Activated CD4-positive, alpha-beta T cell treated with anti-CD3 and anti-CD28 coated beads, Interleukin-2, amount 10 ng/mL, durations not matched to agents 7 days and 5 days (primary cell): Measurements from ENCODE around the gene DICER1. TPM values are rescaled to one million over a fixed set of nuclear protein-coding genes. Genes with fewer than 3 reads are reported as not detected.

Source experiments
- CTCF ChIA-PET: fragments of 350-600 bp; sonication (Branson Sonifier 250); formaldehyde crosslinking; loops from one replicate; lab custom pipeline; 2021; ENCODE audit warnings: antibody characterized with exemption; lab: Charles Lee
- POLR2A ChIA-PET: fragments of 350-600 bp; sonication (Branson Sonifier 250); formaldehyde crosslinking; loops from one replicate; lab custom pipeline; 2021; ENCODE audit warnings: antibody characterized with exemption; lab: Charles Lee
- DNase-seq: peaks from one replicate; pipeline ENCODE4 v3.0.0-alpha.2; 2020
- H3K27ac Mint-ChIP-seq: one replicate; pipeline ENCODE4 v1.8.0; 2021; ENCODE audit warnings: mild to moderate bottlenecking, moderate library complexity, mixed read lengths
- H3K27me3 Mint-ChIP-seq: one replicate; pipeline ENCODE4 v1.8.0; 2021; ENCODE audit warnings: mixed read lengths
- H3K36me3 Mint-ChIP-seq: one replicate; pipeline ENCODE4 v1.8.0; 2021; ENCODE audit warnings: low read depth, mixed read lengths
- H3K4me1 Mint-ChIP-seq: one replicate; pipeline ENCODE4 v1.8.0; 2021; ENCODE audit warnings: mixed read lengths
- H3K4me3 Mint-ChIP-seq: one replicate; pipeline ENCODE4 v1.8.0; 2021; ENCODE audit warnings: mild to moderate bottlenecking, moderate library complexity, mixed read lengths
- H3K9me3 Mint-ChIP-seq: one replicate; pipeline ENCODE4 v1.8.0; 2021; ENCODE audit warnings: mixed read lengths
- total RNA-seq, 2 experiments: library from RNA; stranded (reverse); gene quantifications; one replicate each; pipeline ENCODE4 v1.2.3, GENCODE V29; 2021

DICER1 gene
- total RNA-seq, 2 experiments from 2014 or later = 54.4 to 63.6 TPM

- H3K27me3 Mint-ChIP-seq = no peaks in the 10 kb centered on the region
- no peaks in the 10 kb centered on the region for H3K9me3 Mint-ChIP-seq
- H3K36me3 Mint-ChIP-seq = no peaks in the 10 kb centered on the region
- H3K4me1 Mint-ChIP-seq = no peaks in the 10 kb centered on the region
- DNase-seq = no peak
- no peak overlapping the region for H3K27ac Mint-ChIP-seq
- no peak overlapping the region for H3K4me3 Mint-ChIP-seq
- ChIA-PET POLR2A (no interaction called here), CTCF (interaction anchor here (1.5 kb wide), 1 partner anchor 18 kb away, joined by 3 read pairs; no protein-coding TSS in a partner anchor)
Measured at GRCh38 chr14:95064734-95065133, 92.6 kb downstream of the DICER1 start.

- Mint-ChIP-seq H3K4me3 (no peak overlapping the region), H3K27me3 (no peaks in the 10 kb centered on the region), H3K27ac (no peak overlapping the region), H3K4me1 (no peaks in the 10 kb centered on the region), H3K36me3 (no peaks in the 10 kb centered on the region), H3K9me3 (no peaks in the 10 kb centered on the region)
- no peak for DNase-seq
- POLR2A ChIA-PET = no interaction called here
- CTCF ChIA-PET = interaction anchor here (1.5 kb wide), 1 partner anchor 18 kb away, joined by 3 read pairs; no protein-coding TSS in a partner anchor
Measured at GRCh38 chr14:95064256-95064655, 93.1 kb downstream of the DICER1 start.

GRCh38 chr14:95063391-95063790, 93.9 kb downstream of the DICER1 start:
- DNase-seq = no peak
- Mint-ChIP-seq H3K36me3 (no peaks in the 10 kb centered on the region), H3K27me3 (no peaks in the 10 kb centered on the region), H3K9me3 (no peaks in the 10 kb centered on the region), H3K4me1 (peaks cover 3% of the 10 kb centered on the region), H3K4me3 (no peak overlapping the region), H3K27ac (no peak overlapping the region)
- CTCF ChIA-PET = interaction anchor here (1.2 to 1.5 kb wide), 2 partner anchors 17 to 41 kb away, joined by 3 read pairs; no protein-coding TSS in a partner anchor
- POLR2A ChIA-PET = no interaction called here

GRCh38 chr14:95062946-95063345, 94.4 kb downstream of the DICER1 start:
- Mint-ChIP-seq H3K36me3 (no peaks in the 10 kb centered on the region), H3K9me3 (no peaks in the 10 kb centered on the region), H3K4me3 (no peak overlapping the region), H3K27ac (no peak overlapping the region), H3K4me1 (peaks cover 3% of the 10 kb centered on the region), H3K27me3 (no peaks in the 10 kb centered on the region)
- CTCF ChIA-PET = interaction anchor here (1.2 kb wide), 1 partner anchor 42 kb away, joined by 3 read pairs; no protein-coding TSS in a partner anchor
- POLR2A ChIA-PET = no interaction called here
- DNase-seq = no peak

- Mint-ChIP-seq H3K4me1 (peaks cover 3% of the 10 kb centered on the region), H3K27me3 (no peaks in the 10 kb centered on the region), H3K4me3 (no peak overlapping the region), H3K27ac (no peak overlapping the region), H3K36me3 (no peaks in the 10 kb centered on the region), H3K9me3 (no peaks in the 10 kb centered on the region)
- no peak for DNase-seq
- ChIA-PET POLR2A (no interaction called here), CTCF (interaction anchor here (1.2 kb wide), 1 partner anchor 42 kb away, joined by 3 read pairs; no protein-coding TSS in a partner anchor)
Measured at GRCh38 chr14:95062220-95062619, 95.1 kb downstream of the DICER1 start.

- ChIA-PET POLR2A (no interaction called here), CTCF (no interaction called here)
- no peak overlapping the region for H3K27ac Mint-ChIP-seq
- H3K9me3 Mint-ChIP-seq = no peaks in the 10 kb centered on the region
- no peaks in the 10 kb centered on the region for H3K27me3 Mint-ChIP-seq
- no peaks in the 10 kb centered on the region for H3K36me3 Mint-ChIP-seq
- no peak overlapping the region for H3K4me3 Mint-ChIP-seq
- peaks cover 3% of the 10 kb centered on the region for H3K4me1 Mint-ChIP-seq
- no peak for DNase-seq
Measured at GRCh38 chr14:95061317-95062093, 95.8 kb downstream of the DICER1 start.

GRCh38 chr14:95059126-95059525, 98.2 kb downstream of the DICER1 start:
- Mint-ChIP-seq H3K36me3 (no peaks in the 10 kb centered on the region), H3K4me1 (peaks cover 3% of the 10 kb centered on the region), H3K27me3 (no peaks in the 10 kb centered on the region), H3K27ac (no peak overlapping the region), H3K4me3 (no peak overlapping the region), H3K9me3 (no peaks in the 10 kb centered on the region)
- CTCF ChIA-PET = no interaction called here
- no peak for DNase-seq
- POLR2A ChIA-PET = no interaction called here

GRCh38 chr14:95058491-95058890, 98.8 kb downstream of the DICER1 start:
- peaks cover 3% of the 10 kb centered on the region for H3K4me1 Mint-ChIP-seq
- no peak for DNase-seq
- H3K36me3 Mint-ChIP-seq = no peaks in the 10 kb centered on the region
- CTCF ChIA-PET = no interaction called here
- POLR2A ChIA-PET = no interaction called here
- H3K27ac Mint-ChIP-seq = no peak overlapping the region
- H3K9me3 Mint-ChIP-seq = no peaks in the 10 kb centered on the region
- H3K4me3 Mint-ChIP-seq = no peak overlapping the region
- H3K27me3 Mint-ChIP-seq = no peaks in the 10 kb centered on the region

- no peak overlapping the region for H3K27ac Mint-ChIP-seq
- no peak for DNase-seq
Measured at GRCh38 chr14:95057851-95058250, 99.5 kb downstream of the DICER1 start.

GRCh38 chr14:95057147-95057546, 100.2 kb downstream of the DICER1 start:
- POLR2A ChIA-PET = no interaction called here
- H3K4me3 Mint-ChIP-seq = no peak overlapping the region
- H3K27me3 Mint-ChIP-seq = no peaks in the 10 kb centered on the region

More at GRCh38 chr14:95057851-95058250, 99.5 kb downstream of the DICER1 start:
- no peak overlapping the region for H3K4me3 Mint-ChIP-seq
- no peaks in the 10 kb centered on the region for H3K27me3 Mint-ChIP-seq
- H3K9me3 Mint-ChIP-seq = no peaks in the 10 kb centered on the region
- H3K4me1 Mint-ChIP-seq = peaks cover 3% of the 10 kb centered on the region
- ChIA-PET POLR2A (no interaction called here), CTCF (no interaction called here)
- no peaks in the 10 kb centered on the region for H3K36me3 Mint-ChIP-seq

GRCh38 chr14:95056476-95056875, 100.9 kb downstream of the DICER1 start:
- CTCF ChIA-PET = no interaction called here
- no peak for DNase-seq
- POLR2A ChIA-PET = no interaction called here
- H3K4me3 Mint-ChIP-seq = no peak overlapping the region
- peaks cover 3% of the 10 kb centered on the region for H3K4me1 Mint-ChIP-seq
- no peaks in the 10 kb centered on the region for H3K36me3 Mint-ChIP-seq
- no peaks in the 10 kb centered on the region for H3K27me3 Mint-ChIP-seq
- no peaks in the 10 kb centered on the region for H3K9me3 Mint-ChIP-seq
- H3K27ac Mint-ChIP-seq = no peak overlapping the region

More at GRCh38 chr14:95057147-95057546, 100.2 kb downstream of the DICER1 start:
- CTCF ChIA-PET = no interaction called here
- no peak for DNase-seq
- Mint-ChIP-seq H3K4me1 (peaks cover 3% of the 10 kb centered on the region), H3K27ac (no peak overlapping the region), H3K36me3 (no peaks in the 10 kb centered on the region), H3K9me3 (no peaks in the 10 kb centered on the region)

- H3K36me3 Mint-ChIP-seq = no peaks in the 10 kb centered on the region
- H3K27me3 Mint-ChIP-seq = no peaks in the 10 kb centered on the region
- no peak overlapping the region for H3K4me3 Mint-ChIP-seq
- H3K4me1 Mint-ChIP-seq = peaks cover 3% of the 10 kb centered on the region
- DNase-seq = no peak
- ChIA-PET POLR2A (no interaction called here), CTCF (no interaction called here)
- H3K9me3 Mint-ChIP-seq = no peaks in the 10 kb centered on the region
- no peak overlapping the region for H3K27ac Mint-ChIP-seq
Measured at GRCh38 chr14:95055318-95055717, 102.0 kb downstream of the DICER1 start.

- DNase-seq = no peak
- H3K36me3 Mint-ChIP-seq = no peaks in the 10 kb centered on the region
- ChIA-PET POLR2A (no interaction called here), CTCF (no interaction called here)
- no peaks in the 10 kb centered on the region for H3K9me3 Mint-ChIP-seq
- H3K4me3 Mint-ChIP-seq = no peak overlapping the region
- no peak overlapping the region for H3K27ac Mint-ChIP-seq
- no peaks in the 10 kb centered on the region for H3K27me3 Mint-ChIP-seq
- H3K4me1 Mint-ChIP-seq = peaks cover 3% of the 10 kb centered on the region
Measured at GRCh38 chr14:95054346-95055280, 102.7 kb downstream of the DICER1 start.
